Measurements from ENCODE around the gene CREB3L1.

CREB3L1 gene

DNA sequence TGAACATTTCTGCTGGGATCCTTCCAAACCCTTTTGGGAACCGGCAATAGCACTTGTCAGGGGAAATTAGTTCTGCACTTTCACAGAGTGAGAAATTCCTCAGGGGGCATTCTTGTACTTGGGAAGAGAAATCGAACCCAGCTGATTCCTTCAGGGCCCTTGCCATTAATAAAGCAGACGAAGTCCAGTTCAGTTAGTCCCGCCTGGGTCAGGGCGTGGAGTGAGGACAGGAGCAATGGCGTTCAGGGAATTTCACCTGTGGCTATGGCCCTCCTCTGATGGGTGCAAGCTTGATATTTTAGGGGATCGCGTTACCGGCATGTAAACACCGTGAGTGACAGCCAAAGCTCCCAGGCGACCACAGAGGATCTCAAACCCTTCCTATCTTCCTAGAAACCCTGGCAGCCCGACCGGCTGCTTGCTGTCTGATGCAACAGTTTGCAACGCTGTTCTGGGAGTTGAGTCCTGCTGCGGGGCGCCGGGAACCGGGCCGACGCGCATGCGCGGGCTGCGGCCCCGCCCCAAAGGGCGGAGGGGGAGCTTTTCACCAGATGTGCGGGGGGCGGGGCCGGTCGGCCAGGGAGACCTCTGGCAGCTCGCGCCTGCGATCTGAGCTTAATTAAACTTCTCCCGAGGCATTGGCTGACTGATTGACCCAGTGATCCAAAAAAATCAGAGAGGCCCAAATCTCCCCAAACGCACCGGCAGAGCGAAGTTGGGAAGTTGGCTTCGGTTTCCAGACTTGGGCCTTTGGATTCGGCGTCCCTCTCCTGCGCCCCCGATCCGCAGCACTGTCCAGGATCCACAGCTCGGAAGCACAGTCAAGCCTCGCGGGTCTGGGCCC is 34.3 kb upstream of the CREB3L1 start:
- H2AFZ ChIP-seq (ENCODE audit: low read depth) = peak overlapping the region; percentile 65; the same call in 1 of the 2 replicates
- H3K27me3 ChIP-seq (ENCODE audit: insufficient read depth, low read depth) = 0 out of 2 replicates have a peak, but pooled peaks cover 2% of the 10 kb centered on the region
- peak overlapping the region; percentile 56 for H3K27ac ChIP-seq
- H3K4me1 ChIP-seq (ENCODE audit: low read depth, poor library complexity, severe bottlenecking) = peaks cover 15% of the 10 kb centered on the region
- H3K36me3 ChIP-seq (ENCODE audit: insufficient read depth) = no peaks in the 10 kb centered on the region
- peak overlapping the region; percentile 67 for H3K9ac ChIP-seq
- H3K4me3 ChIP-seq (IDR thresholded peaks at IDR 0.05; ENCODE audit: insufficient read depth, low read depth, low read length) = no peak overlapping the region
- TF ChIP-seq, protein P1, sequence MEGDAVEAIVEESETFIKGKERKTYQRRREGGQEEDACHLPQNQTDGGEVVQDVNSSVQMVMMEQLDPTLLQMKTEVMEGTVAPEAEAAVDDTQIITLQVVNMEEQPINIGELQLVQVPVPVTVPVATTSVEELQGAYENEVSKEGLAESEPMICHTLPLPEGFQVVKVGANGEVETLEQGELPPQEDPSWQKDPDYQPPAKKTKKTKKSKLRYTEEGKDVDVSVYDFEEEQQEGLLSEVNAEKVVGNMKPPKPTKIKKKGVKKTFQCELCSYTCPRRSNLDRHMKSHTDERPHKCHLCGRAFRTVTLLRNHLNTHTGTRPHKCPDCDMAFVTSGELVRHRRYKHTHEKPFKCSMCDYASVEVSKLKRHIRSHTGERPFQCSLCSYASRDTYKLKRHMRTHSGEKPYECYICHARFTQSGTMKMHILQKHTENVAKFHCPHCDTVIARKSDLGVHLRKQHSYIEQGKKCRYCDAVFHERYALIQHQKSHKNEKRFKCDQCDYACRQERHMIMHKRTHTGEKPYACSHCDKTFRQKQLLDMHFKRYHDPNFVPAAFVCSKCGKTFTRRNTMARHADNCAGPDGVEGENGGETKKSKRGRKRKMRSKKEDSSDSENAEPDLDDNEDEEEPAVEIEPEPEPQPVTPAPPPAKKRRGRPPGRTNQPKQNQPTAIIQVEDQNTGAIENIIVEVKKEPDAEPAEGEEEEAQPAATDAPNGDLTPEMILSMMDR (conservative IDR thresholded peaks at IDR 0.05; ENCODE audit: low read depth, low read length) = no peak
- no peaks in the 10 kb centered on the region for H4K20me1 ChIP-seq (ENCODE audit: insufficient read depth)
- no peaks in the 10 kb centered on the region for H3K79me2 ChIP-seq (ENCODE audit: insufficient read depth, low read depth)
- peak overlapping the region; percentile 64 for H3K4me2 ChIP-seq

DNA sequence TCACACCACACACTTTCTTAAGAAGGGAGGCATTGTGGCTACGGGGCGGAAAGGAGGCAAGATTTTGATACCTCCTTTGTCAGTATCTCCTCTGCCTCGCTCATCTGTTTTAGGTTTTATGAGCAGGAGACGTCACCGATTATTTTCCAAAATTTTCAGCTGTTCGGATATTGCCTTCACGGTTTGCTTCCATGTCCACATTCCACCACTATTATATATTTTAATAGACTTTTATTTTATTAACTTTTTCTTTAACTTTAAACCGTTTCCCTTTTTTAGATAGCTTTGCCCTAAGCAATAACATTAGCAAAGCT is 33.7 kb upstream of the CREB3L1 start:
- Histone ChIP-seq H3K9ac (peak overlapping the region; percentile 67; the same call in 1 of the 2 replicates), H3K4me3 (IDR thresholded peaks at IDR 0.05; ENCODE audit: insufficient read depth, low read depth, low read length) (no peak overlapping the region), H2AFZ (ENCODE audit: low read depth) (peak overlapping the region; percentile 65; the same call in 1 of the 2 replicates), H3K4me1 (ENCODE audit: low read depth, poor library complexity, severe bottlenecking) (peaks cover 15% of the 10 kb centered on the region), H3K27me3 (ENCODE audit: insufficient read depth, low read depth) (no peaks in the 10 kb centered on the region), H3K79me2 (ENCODE audit: insufficient read depth, low read depth) (no peaks in the 10 kb centered on the region), H4K20me1 (ENCODE audit: insufficient read depth) (no peaks in the 10 kb centered on the region), H3K27ac (no peak overlapping the region), H3K4me2 (peak overlapping the region; percentile 64; the same call in 1 of the 2 replicates), H3K36me3 (ENCODE audit: insufficient read depth) (no peaks in the 10 kb centered on the region)
- TF ChIP-seq, protein P1 (conservative IDR thresholded peaks at IDR 0.05; ENCODE audit: low read depth, low read length) = no peak

- Histone ChIP-seq H3K4me3 (IDR thresholded peaks at IDR 0.05; ENCODE audit: insufficient read depth, low read depth, low read length) (no peak overlapping the region), H3K4me1 (ENCODE audit: low read depth, poor library complexity, severe bottlenecking) (peaks cover 15% of the 10 kb centered on the region), H2AFZ (ENCODE audit: low read depth) (no peak overlapping the region), H3K79me2 (ENCODE audit: insufficient read depth, low read depth) (no peaks in the 10 kb centered on the region), H3K27ac (no peak overlapping the region), H4K20me1 (ENCODE audit: insufficient read depth) (no peaks in the 10 kb centered on the region), H3K4me2 (no peak overlapping the region), H3K36me3 (ENCODE audit: insufficient read depth) (no peaks in the 10 kb centered on the region), H3K9ac (no peak overlapping the region), H3K27me3 (ENCODE audit: insufficient read depth, low read depth) (no peaks in the 10 kb centered on the region)
- TF ChIP-seq, protein P1 (conservative IDR thresholded peaks at IDR 0.05; ENCODE audit: low read depth, low read length) = no peak
Observed at GRCh38 chr11:46246521-46246920, 30.9 kb upstream of the CREB3L1 start.

DNA sequence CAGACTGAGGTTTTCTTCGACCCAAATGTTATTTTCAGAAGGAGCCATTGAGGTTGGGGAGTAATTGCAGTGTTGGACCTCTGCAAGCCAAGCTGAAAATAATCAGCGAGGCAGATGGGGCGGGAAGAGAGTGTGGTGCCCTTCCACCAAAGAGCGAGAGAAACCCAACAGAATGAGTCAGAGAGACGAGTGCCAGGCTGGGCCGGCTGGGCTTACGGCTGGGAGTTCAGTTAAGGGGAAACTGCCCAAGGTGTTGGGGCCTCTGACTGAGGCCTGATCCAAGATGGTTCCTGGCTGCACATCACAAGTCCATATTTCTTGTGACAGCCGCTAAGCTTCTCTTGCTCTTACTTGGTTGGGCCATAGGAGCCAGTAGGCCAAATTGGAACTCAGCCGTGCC is 30.4 kb upstream of the CREB3L1 start:
- H4K20me1 ChIP-seq (ENCODE audit: insufficient read depth) = no peaks in the 10 kb centered on the region
- no peaks in the 10 kb centered on the region for H3K79me2 ChIP-seq (ENCODE audit: insufficient read depth, low read depth)
- H2AFZ ChIP-seq (ENCODE audit: low read depth) = no peak overlapping the region
- H3K27me3 ChIP-seq (ENCODE audit: insufficient read depth, low read depth) = no peaks in the 10 kb centered on the region
- H3K4me1 ChIP-seq (ENCODE audit: low read depth, poor library complexity, severe bottlenecking) = peaks cover 15% of the 10 kb centered on the region
- H3K4me2 ChIP-seq = no peak overlapping the region
- H3K27ac ChIP-seq = no peak overlapping the region
- no peak overlapping the region for H3K9ac ChIP-seq
- TF ChIP-seq, protein P1 (conservative IDR thresholded peaks at IDR 0.05; ENCODE audit: low read depth, low read length) = no peak
- no peak overlapping the region for H3K4me3 ChIP-seq (IDR thresholded peaks at IDR 0.05; ENCODE audit: insufficient read depth, low read depth, low read length)
- H3K36me3 ChIP-seq (ENCODE audit: insufficient read depth) = no peaks in the 10 kb centered on the region

Data from KMS-11 (cell line).